Vagina (tissue), 2 donors: ENCODE results near the gene DMD. TPM values are rescaled to one million over a fixed set of nuclear protein-coding genes. Genes with fewer than 3 reads are reported as not detected.

Experiments
- DNase-seq, 2 donors: peaks; one replicate each; pipeline ENCODE4 v3.0.0-alpha.2; 2017; ENCODE audit errors: extremely low spot score in 2 of 2
- H3K27ac ChIP-seq: fragments of 200-600 bp; sonication (generic); one replicate; pipeline ENCODE4 v1.5.1; 2019
- H3K27me3 ChIP-seq: fragments of 200-600 bp; sonication (generic); one replicate; pipeline ENCODE4 v1.5.1; 2019
- H3K36me3 ChIP-seq, 2 donors: fragments of 200-600 bp; sonication (generic); one replicate each; pipeline ENCODE4 v1.5.1; 2017 to 2019
- H3K4me1 ChIP-seq: fragments of 200-600 bp; sonication (generic); one replicate; pipeline ENCODE4 v1.5.1; 2019
- H3K4me3 ChIP-seq, 2 donors: fragments of 200-600 bp; sonication (generic); 1 replicate in 1 of 2; 2 replicates in 1 of 2; pipeline ENCODE4 v1.5.1; 2016 to 2019
- H3K9me3 ChIP-seq: fragments of 200-600 bp; sonication (generic); one replicate; pipeline ENCODE4 v1.5.1; 2019
- POLR2A ChIP-seq, 2 donors: fragments of 450-650 bp; IDR thresholded peaks; one replicate each; pipeline ENCODE4 v1.6.1; 2017; ENCODE audit warnings: antibody characterized with exemption in 2 of 2, mild to moderate bottlenecking in 2 of 2, moderate library complexity in 2 of 2
- POLR2AphosphoS5 ChIP-seq, 2 donors: sonication (generic); formaldehyde crosslinking; IDR thresholded peaks; one replicate each; pipeline ENCODE4 v1.9.0; 2017; ENCODE audit warnings: antibody characterized with exemption in 2 of 2, mild to moderate bottlenecking in 2 of 2, low read depth in 1 of 2; ENCODE audit not compliant: insufficient read depth in 1 of 2
- intact Hi-C: fragments of 100-400 bp; cut with DNase I; formaldehyde crosslinking; loops from one replicate; pipeline ENCODE4 v1.15.1; 2023
- total RNA-seq: library from RNA; depleted of rRNA; stranded (reverse); fragments of >200 nt; gene quantifications from one replicate; pipeline ENCODE4 v1.2.3, GENCODE V29; 2016
- TF ChIP-seq, protein P1 (sequence below), 3 experiments: fragments of 450-650 bp in 2 of 3; fragments of 200-600 bp in 1 of 3; sonication (generic) in 1 of 3; IDR thresholded peaks; one replicate each; pipeline ENCODE4 v1.5.1; 2017 to 2019; ENCODE audit warnings: antibody characterized with exemption in 3 of 3, mild to moderate bottlenecking in 2 of 3, moderate library complexity in 2 of 3

DMD gene
- total RNA-seq, 1 donor from 2014 or later = 25.8 TPM

DNA sequence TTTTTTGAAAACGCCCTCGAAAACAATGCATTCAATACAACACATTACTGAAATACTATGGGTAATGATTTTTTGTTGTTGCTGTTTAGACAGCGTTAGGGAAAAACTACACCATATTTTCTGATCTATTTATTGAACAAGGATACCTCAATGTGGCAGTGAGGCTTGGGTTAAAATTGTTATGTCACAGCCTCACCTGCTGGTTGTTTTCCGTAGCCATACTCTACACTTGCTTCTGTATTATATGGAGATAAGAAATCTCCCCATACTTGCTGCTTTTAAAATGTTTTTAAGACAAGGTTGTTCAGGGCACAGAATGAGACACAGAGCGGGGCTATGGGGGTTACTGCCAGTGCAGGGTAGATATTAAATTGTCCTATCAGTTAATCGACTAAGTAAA lies 1917.9 kb downstream of the DMD start:
- no peaks in the 10 kb centered on the region for H3K27me3 ChIP-seq
- no peak for TF ChIP-seq POLR2AphosphoS5 (IDR thresholded peaks at IDR 0.05; ENCODE audit: insufficient read depth in 1 of 2, low read depth in 1 of 2)
- no peak for TF ChIP-seq POLR2A (IDR thresholded peaks at IDR 0.05)
- TF ChIP-seq, protein P1, sequence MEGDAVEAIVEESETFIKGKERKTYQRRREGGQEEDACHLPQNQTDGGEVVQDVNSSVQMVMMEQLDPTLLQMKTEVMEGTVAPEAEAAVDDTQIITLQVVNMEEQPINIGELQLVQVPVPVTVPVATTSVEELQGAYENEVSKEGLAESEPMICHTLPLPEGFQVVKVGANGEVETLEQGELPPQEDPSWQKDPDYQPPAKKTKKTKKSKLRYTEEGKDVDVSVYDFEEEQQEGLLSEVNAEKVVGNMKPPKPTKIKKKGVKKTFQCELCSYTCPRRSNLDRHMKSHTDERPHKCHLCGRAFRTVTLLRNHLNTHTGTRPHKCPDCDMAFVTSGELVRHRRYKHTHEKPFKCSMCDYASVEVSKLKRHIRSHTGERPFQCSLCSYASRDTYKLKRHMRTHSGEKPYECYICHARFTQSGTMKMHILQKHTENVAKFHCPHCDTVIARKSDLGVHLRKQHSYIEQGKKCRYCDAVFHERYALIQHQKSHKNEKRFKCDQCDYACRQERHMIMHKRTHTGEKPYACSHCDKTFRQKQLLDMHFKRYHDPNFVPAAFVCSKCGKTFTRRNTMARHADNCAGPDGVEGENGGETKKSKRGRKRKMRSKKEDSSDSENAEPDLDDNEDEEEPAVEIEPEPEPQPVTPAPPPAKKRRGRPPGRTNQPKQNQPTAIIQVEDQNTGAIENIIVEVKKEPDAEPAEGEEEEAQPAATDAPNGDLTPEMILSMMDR (IDR thresholded peaks at IDR 0.05) = no peak
- H3K27ac ChIP-seq = no peak overlapping the region
- no peaks in the 10 kb centered on the region for H3K36me3 ChIP-seq
- H3K4me1 ChIP-seq = no peaks in the 10 kb centered on the region
- intact Hi-C loops = no loop called here
- H3K9me3 ChIP-seq = no peaks in the 10 kb centered on the region
- no peak overlapping the region for H3K4me3 ChIP-seq
- no peak for DNase-seq

GRCh38 chrX:31291131-31291530 lies 1920.2 kb downstream of the DMD start:
- intact Hi-C loops = no loop called here
- Histone ChIP-seq H3K27me3 (no peaks in the 10 kb centered on the region), H3K36me3 (no peaks in the 10 kb centered on the region), H3K4me1 (no peaks in the 10 kb centered on the region), H3K27ac (no peak overlapping the region), H3K9me3 (no peaks in the 10 kb centered on the region), H3K4me3 (no peak overlapping the region)
- DNase-seq = no peak
- no peak for TF ChIP-seq POLR2AphosphoS5 (IDR thresholded peaks at IDR 0.05; ENCODE audit: insufficient read depth in 1 of 2, low read depth in 1 of 2)

- Histone ChIP-seq H3K27ac (no peak overlapping the region), H3K4me1 (no peaks in the 10 kb centered on the region), H3K36me3 (no peaks in the 10 kb centered on the region), H3K27me3 (no peaks in the 10 kb centered on the region), H3K4me3 (no peak overlapping the region), H3K9me3 (no peaks in the 10 kb centered on the region)
- TF ChIP-seq POLR2AphosphoS5 (IDR thresholded peaks at IDR 0.05; ENCODE audit: insufficient read depth in 1 of 2, low read depth in 1 of 2) = no peak
- TF ChIP-seq, protein P1 (IDR thresholded peaks at IDR 0.05) = no peak
- no peak for TF ChIP-seq POLR2A (IDR thresholded peaks at IDR 0.05)
- intact Hi-C loops = no loop called here
- DNase-seq = no peak
These were observed 1923.5 kb downstream of the DMD start for GRCh38 chrX:31287861-31288260.

- no peaks in the 10 kb centered on the region for H3K27me3 ChIP-seq
- H3K36me3 ChIP-seq = no peaks in the 10 kb centered on the region
- no peak overlapping the region for H3K4me3 ChIP-seq
- TF ChIP-seq POLR2A (IDR thresholded peaks at IDR 0.05) (no peak), POLR2AphosphoS5 (IDR thresholded peaks at IDR 0.05; ENCODE audit: insufficient read depth in 1 of 2, low read depth in 1 of 2) (no peak)
- TF ChIP-seq, protein P1 (IDR thresholded peaks at IDR 0.05) = no peak
- no peaks in the 10 kb centered on the region for H3K9me3 ChIP-seq
- DNase-seq = no peak
- intact Hi-C loops = no loop called here
- H3K27ac ChIP-seq = no peak overlapping the region
- H3K4me1 ChIP-seq = no peaks in the 10 kb centered on the region
These were observed 1930.8 kb downstream of the DMD start for GRCh38 chrX:31280580-31280979.

DNA sequence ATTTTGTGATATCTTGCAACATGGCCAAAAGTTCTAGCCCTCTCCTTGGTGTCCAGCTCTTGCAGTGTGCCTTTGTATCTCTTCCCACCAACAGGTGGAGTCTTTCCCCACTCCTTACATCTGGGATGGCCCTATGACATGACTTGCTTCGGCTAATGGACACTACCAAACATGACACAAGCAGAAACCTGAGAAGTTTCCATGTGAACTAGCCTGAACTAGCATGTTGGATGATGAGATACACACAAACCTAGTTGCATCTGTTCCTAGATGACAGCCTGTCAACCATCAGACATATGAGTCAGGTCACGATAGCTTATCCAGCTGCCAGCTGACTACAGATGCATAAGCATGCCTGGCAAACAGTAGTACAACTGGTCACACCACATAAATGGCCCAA lies 1932.0 kb downstream of the DMD start:
- Histone ChIP-seq H3K9me3 (no peaks in the 10 kb centered on the region), H3K36me3 (no peaks in the 10 kb centered on the region), H3K4me3 (no peak overlapping the region), H3K27ac (no peak overlapping the region), H3K4me1 (no peaks in the 10 kb centered on the region), H3K27me3 (no peaks in the 10 kb centered on the region)
- no peak for DNase-seq
- TF ChIP-seq, protein P1 (IDR thresholded peaks at IDR 0.05) = no peak
- no peak for TF ChIP-seq POLR2A (IDR thresholded peaks at IDR 0.05)
- no peak for TF ChIP-seq POLR2AphosphoS5 (IDR thresholded peaks at IDR 0.05; ENCODE audit: insufficient read depth in 1 of 2, low read depth in 1 of 2)
- intact Hi-C loops = no loop called here

DNA sequence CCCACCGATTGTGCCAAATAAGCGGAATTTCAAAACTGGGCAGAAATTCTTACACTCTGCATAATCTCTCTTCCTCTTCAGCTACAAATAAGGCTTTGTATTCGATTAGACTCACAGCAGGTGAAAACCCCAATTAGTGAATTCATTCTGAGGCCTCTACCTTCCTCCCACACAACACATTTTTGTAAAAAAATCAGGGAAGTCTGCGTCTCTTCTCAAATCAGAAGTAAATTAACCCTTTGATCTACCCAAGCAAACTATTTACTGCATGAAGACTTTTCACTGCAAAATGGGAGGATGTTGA lies 1938.9 kb downstream of the DMD start:
- H3K4me1 ChIP-seq = no peaks in the 10 kb centered on the region
- no peaks in the 10 kb centered on the region for H3K9me3 ChIP-seq
- TF ChIP-seq POLR2A (IDR thresholded peaks at IDR 0.05) = no peak
- TF ChIP-seq, protein P1 (IDR thresholded peaks at IDR 0.05) = no peak
- TF ChIP-seq POLR2AphosphoS5 (IDR thresholded peaks at IDR 0.05; ENCODE audit: insufficient read depth in 1 of 2, low read depth in 1 of 2) = no peak
- intact Hi-C loops = no loop called here
- no peak for DNase-seq
- no peaks in the 10 kb centered on the region for H3K36me3 ChIP-seq
- H3K27me3 ChIP-seq = no peaks in the 10 kb centered on the region
- no peak overlapping the region for H3K27ac ChIP-seq
- H3K4me3 ChIP-seq = no peak overlapping the region
